A549 (cell line): ENCODE data around the gene OGA. TPM values are rescaled to one million over a fixed set of nuclear protein-coding genes. Genes with fewer than 3 reads are reported as not detected.

Experiments used
- ATAC-seq, 2 experiments: fragments of 200-7000 bp in 1 of 2; fragments of >200 bp in 1 of 2; cut with Nextera tagmentation in 1 of 2; cut with Tn5 transposase in 1 of 2; 3 replicates each; pipeline versions ENCODE4 v1.8.0 to v1.9.1; 2018 to 2020; ENCODE audit warnings: mild to moderate bottlenecking in 1 of 2, moderate library complexity in 1 of 2
- CTCF ChIA-PET: fragments of 300-600 bp; sonication (Branson Sonifier 250); formaldehyde crosslinking; extraction: SDS; loops from one replicate; lab custom pipeline; 2021; ENCODE audit warnings: antibody characterized with exemption, inconsistent platforms; lab: Yijun Ruan, JAX
- POLR2A ChIA-PET: fragments of 350-600 bp; formaldehyde crosslinking; extraction: SDS; loops from one replicate; lab custom pipeline; 2021; ENCODE audit warnings: antibody characterized with exemption, inconsistent platforms; lab: Yijun Ruan, JAX
- DNase-seq, 2 experiments: peaks; one replicate each; pipeline versions ENCODE4 v3.0.0 to v3.0.0-alpha.2; 2011 to 2016; ENCODE audit warnings: low read depth in 1 of 2, low spot score in 1 of 2
- FAIRE-seq: peaks from 2 replicates; lab custom pipeline; 2011; peaks lifted over from hg19 to GRCh38; lab: Jason Lieb, UNC
- H3K27ac ChIP-seq, 2 experiments: fragments of >200 bp; sonication (Bioruptor Twin); formaldehyde crosslinking; 3 replicates each; pipeline ENCODE4 v1.5.1; 2016 to 2017
- H3K4me1 ChIP-seq: fragments of >200 bp; sonication (Bioruptor Twin); formaldehyde crosslinking; 3 replicates; pipeline ENCODE4 v1.6.1; 2016
- H3K4me2 ChIP-seq: fragments of >200 bp; sonication (Bioruptor Twin); formaldehyde crosslinking; 3 replicates; pipeline ENCODE4 v1.6.1; 2016
- H3K4me3 ChIP-seq: fragments of >200 bp; sonication (Bioruptor Twin); formaldehyde crosslinking; 3 replicates; pipeline ENCODE4 v1.5.1; 2016
- H3K9me3 ChIP-seq: fragments of >200 bp; sonication (Bioruptor Twin); formaldehyde crosslinking; 3 replicates; pipeline ENCODE4 v1.6.1; 2016
- BHLHE40 ChIP-seq: IDR thresholded peaks from 2 replicates; pipeline ENCODE4 v1.6.1; 2012; ENCODE audit warnings: low read depth, low read length, inconsistent platforms
- CBX2 ChIP-seq: fragments of 200-600 bp; sonication (generic); IDR thresholded peaks from 2 replicates; pipeline ENCODE4 v1.6.1; 2016; ENCODE audit warnings: low read depth, mild to moderate bottlenecking, borderline replicate concordance
- EHMT2 ChIP-seq: fragments of 200-600 bp; sonication (generic); IDR thresholded peaks from 2 replicates; pipeline ENCODE4 v1.6.1; 2016; ENCODE audit warnings: antibody characterized with exemption, low read depth, mild to moderate bottlenecking, moderate library complexity
- FOXS1 ChIP-seq: fragments of 250-450 bp; sonication (Bioruptor Pico); IDR thresholded peaks from 2 replicates; pipeline ENCODE4 v1.5.0; 2020; ENCODE audit warnings: mild to moderate bottlenecking, moderate library complexity
- HEYL ChIP-seq: fragments of 250-450 bp; sonication (Bioruptor Pico); IDR thresholded peaks from 2 replicates; pipeline ENCODE4 v1.8.0; 2021; ENCODE audit warnings: mild to moderate bottlenecking, moderate library complexity
- HMGXB4 ChIP-seq: fragments of 250-450 bp; sonication (Bioruptor Pico); IDR thresholded peaks from 2 replicates; pipeline ENCODE4 v1.5.0; 2021; ENCODE audit warnings: mild to moderate bottlenecking, moderate library complexity, borderline replicate concordance
- HOXA7 ChIP-seq: fragments of 250-450 bp; sonication (Bioruptor Pico); IDR thresholded peaks from 2 replicates; pipeline ENCODE4 v1.5.0; 2020; ENCODE audit warnings: mild to moderate bottlenecking, moderate library complexity
- HOXB13 ChIP-seq: fragments of 250-450 bp; sonication (Bioruptor Pico); IDR thresholded peaks from 2 replicates; pipeline ENCODE4 v1.5.0; 2020; ENCODE audit warnings: low read depth, mild to moderate bottlenecking, moderate library complexity
- MAFK ChIP-seq: fragments of 450-650 bp; IDR thresholded peaks from 2 replicates; pipeline ENCODE4 v1.6.1; 2014; ENCODE audit not compliant: partially characterized antibody
- MAZ ChIP-seq: fragments of 150-350 bp; IDR thresholded peaks from 2 replicates; pipeline ENCODE4 v1.6.1; 2014; ENCODE audit warnings: antibody characterized with exemption, low read depth, low read length, borderline replicate concordance
- MYC ChIP-seq: IDR thresholded peaks from 2 replicates; pipeline ENCODE4 v1.6.1; 2012; ENCODE audit warnings: mild to moderate bottlenecking, inconsistent platforms, low read length, improper control_type of control experiment, borderline replicate concordance
- PHF8 ChIP-seq: fragments of 200-600 bp; sonication (generic); IDR thresholded peaks from 2 replicates; pipeline ENCODE4 v1.6.1; 2016; ENCODE audit warnings: low read depth, mild to moderate bottlenecking, antibody characterized with exemption, moderate library complexity, borderline replicate concordance
- RFX5 ChIP-seq: fragments of 450-650 bp; IDR thresholded peaks from 2 replicates; pipeline ENCODE4 v1.7.1; 2014; ENCODE audit warnings: antibody characterized with exemption, mild to moderate bottlenecking, moderate library complexity
- SREBF2 ChIP-seq: fragments of 450-650 bp; IDR thresholded peaks from 2 replicates; pipeline ENCODE4 v1.6.1; 2014; ENCODE audit warnings: mild to moderate bottlenecking, moderate library complexity
- ZC3H11A ChIP-seq: fragments of 450-650 bp; IDR thresholded peaks from 2 replicates; pipeline ENCODE4 v1.6.1; 2014; ENCODE audit warnings: antibody characterized with exemption, mild to moderate bottlenecking
- ZFP36 ChIP-seq: fragments of 450-650 bp; IDR thresholded peaks from 2 replicates; pipeline ENCODE4 v1.6.1; 2014; ENCODE audit warnings: borderline replicate concordance; ENCODE audit not compliant: partially characterized antibody
- WGBS: methylation state at CpG from one replicate; pipeline ENCODE4 v1.1.6; 2017; ENCODE audit errors: missing lambda C conversion rate; 5-methylcytosine and 5-hydroxymethylcytosine counted together
- polyA plus RNA-seq, 4 experiments: library from polyadenylated mRNA; depleted of rRNA in 3 of 4; stranded (reverse); fragments of >200 nt; fragmentation: RNase III in 1 of 4; extraction: RNeasy Plus Mini Kit Qiagen cat#74134 plus additional on column Dnase treatment in 1 of 4; gene quantifications; 2 replicates in 3 of 4; 3 replicates in 1 of 4; pipeline ENCODE4 v1.2.3, GENCODE V29; 2011 to 2017
- TF ChIP-seq, protein P1 (sequence below): IDR thresholded peaks from 2 replicates; pipeline ENCODE4 v1.6.1; 2012
- TF ChIP-seq, protein P2 (sequence below): fragments of 450-650 bp; IDR thresholded peaks from 2 replicates; pipeline ENCODE4 v1.6.1; 2014; ENCODE audit warnings: antibody characterized with exemption
- TF ChIP-seq, protein P3 (sequence below): IDR thresholded peaks from 2 replicates; pipeline ENCODE4 v1.6.1; 2012; ENCODE audit warnings: low read depth, borderline replicate concordance
- TF ChIP-seq, protein P4 (sequence below): fragments of 200-600 bp; sonication (generic); IDR thresholded peaks from 2 replicates; pipeline ENCODE4 v1.6.1; 2016; ENCODE audit warnings: antibody characterized with exemption, mild to moderate bottlenecking, moderate library complexity
- TF ChIP-seq, protein P5 (sequence below): IDR thresholded peaks from 2 replicates; pipeline ENCODE4 v1.6.1; 2012
- TF ChIP-seq, protein P6 (sequence below): fragments of >200 bp; sonication (Bioruptor Twin); formaldehyde crosslinking; IDR thresholded peaks from 3 replicates; pipeline ENCODE4 v1.6.1; 2016

The OGA gene
- polyA plus RNA-seq, 2 of the 4 experiments (the other 2 are of a cell fraction), result 40.3 to 79.1 TPM

- CTCF ChIA-PET, result interaction anchor here (0.8 to 9.1 kb wide), 7 partner anchors 6 to 560 kb away, joined by 3 to 102 read pairs (median 3); no protein-coding TSS in a partner anchor
- no peak overlapping the region for H3K27ac ChIP-seq
- no peak overlapping the region for H3K4me3 ChIP-seq
- FAIRE-seq (no peak), ATAC-seq (no peak), DNase-seq (no peak)
- H3K4me2 ChIP-seq, result no peak overlapping the region
- WGBS, result 60% methylated on average over 13 of the region's 13 CpGs
- no peak for TF ChIP-seq HEYL (CRISPR knock-in tag)
- TF ChIP-seq, protein P1, sequence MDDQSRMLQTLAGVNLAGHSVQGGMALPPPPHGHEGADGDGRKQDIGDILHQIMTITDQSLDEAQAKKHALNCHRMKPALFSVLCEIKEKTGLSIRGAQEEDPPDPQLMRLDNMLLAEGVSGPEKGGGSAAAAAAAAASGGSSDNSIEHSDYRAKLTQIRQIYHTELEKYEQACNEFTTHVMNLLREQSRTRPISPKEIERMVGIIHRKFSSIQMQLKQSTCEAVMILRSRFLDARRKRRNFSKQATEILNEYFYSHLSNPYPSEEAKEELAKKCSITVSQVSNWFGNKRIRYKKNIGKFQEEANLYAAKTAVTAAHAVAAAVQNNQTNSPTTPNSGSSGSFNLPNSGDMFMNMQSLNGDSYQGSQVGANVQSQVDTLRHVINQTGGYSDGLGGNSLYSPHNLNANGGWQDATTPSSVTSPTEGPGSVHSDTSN, result no peak
- no peak for TF ChIP-seq MAZ
- TF ChIP-seq MYC, result no peak
- TF ChIP-seq BHLHE40, result no peak
- TF ChIP-seq RFX5, result no peak
- TF ChIP-seq EHMT2, result no peak
- TF ChIP-seq MAFK, result no peak
- TF ChIP-seq, protein P2, sequence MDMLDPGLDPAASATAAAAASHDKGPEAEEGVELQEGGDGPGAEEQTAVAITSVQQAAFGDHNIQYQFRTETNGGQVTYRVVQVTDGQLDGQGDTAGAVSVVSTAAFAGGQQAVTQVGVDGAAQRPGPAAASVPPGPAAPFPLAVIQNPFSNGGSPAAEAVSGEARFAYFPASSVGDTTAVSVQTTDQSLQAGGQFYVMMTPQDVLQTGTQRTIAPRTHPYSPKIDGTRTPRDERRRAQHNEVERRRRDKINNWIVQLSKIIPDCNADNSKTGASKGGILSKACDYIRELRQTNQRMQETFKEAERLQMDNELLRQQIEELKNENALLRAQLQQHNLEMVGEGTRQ, result no peak
- TF ChIP-seq, protein P3, sequence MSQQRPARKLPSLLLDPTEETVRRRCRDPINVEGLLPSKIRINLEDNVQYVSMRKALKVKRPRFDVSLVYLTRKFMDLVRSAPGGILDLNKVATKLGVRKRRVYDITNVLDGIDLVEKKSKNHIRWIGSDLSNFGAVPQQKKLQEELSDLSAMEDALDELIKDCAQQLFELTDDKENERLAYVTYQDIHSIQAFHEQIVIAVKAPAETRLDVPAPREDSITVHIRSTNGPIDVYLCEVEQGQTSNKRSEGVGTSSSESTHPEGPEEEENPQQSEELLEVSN, result no peak
- no peak for TF ChIP-seq ZFP36
- no peak for TF ChIP-seq HMGXB4 (CRISPR knock-in tag)
- no peak for TF ChIP-seq HOXB13 (CRISPR knock-in tag)
- TF ChIP-seq, all 56 proteins: peak for 0
- no peaks in the 10 kb centered on the region for H3K9me3 ChIP-seq
- POLR2A ChIA-PET, result no interaction called here
- peaks cover 3% of the 10 kb centered on the region; the same call in 1 of the 3 replicates for H3K4me1 ChIP-seq
These were observed 44.2 kb downstream of the OGA start for GRCh38 chr10:101773923-101774588.

- ChIA-PET POLR2A (no interaction called here), CTCF (interaction anchor here (0.8 to 9.1 kb wide), 8 partner anchors 7 to 559 kb away, joined by 3 to 102 read pairs (median 3); no protein-coding TSS in a partner anchor)
- ATAC-seq, result no peak
- 73% methylated on average over 20 of the region's 21 CpGs for WGBS
- Histone ChIP-seq H3K4me3 (no peak overlapping the region), H3K27ac (no peak overlapping the region), H3K4me1 (peaks cover 3% of the 10 kb centered on the region; the same call in 1 of the 3 replicates), H3K4me2 (no peak overlapping the region), H3K9me3 (no peaks in the 10 kb centered on the region)
- DNase-seq, result no peak
- no peak for FAIRE-seq
- TF ChIP-seq PHF8, result no peak
- TF ChIP-seq, protein P4, sequence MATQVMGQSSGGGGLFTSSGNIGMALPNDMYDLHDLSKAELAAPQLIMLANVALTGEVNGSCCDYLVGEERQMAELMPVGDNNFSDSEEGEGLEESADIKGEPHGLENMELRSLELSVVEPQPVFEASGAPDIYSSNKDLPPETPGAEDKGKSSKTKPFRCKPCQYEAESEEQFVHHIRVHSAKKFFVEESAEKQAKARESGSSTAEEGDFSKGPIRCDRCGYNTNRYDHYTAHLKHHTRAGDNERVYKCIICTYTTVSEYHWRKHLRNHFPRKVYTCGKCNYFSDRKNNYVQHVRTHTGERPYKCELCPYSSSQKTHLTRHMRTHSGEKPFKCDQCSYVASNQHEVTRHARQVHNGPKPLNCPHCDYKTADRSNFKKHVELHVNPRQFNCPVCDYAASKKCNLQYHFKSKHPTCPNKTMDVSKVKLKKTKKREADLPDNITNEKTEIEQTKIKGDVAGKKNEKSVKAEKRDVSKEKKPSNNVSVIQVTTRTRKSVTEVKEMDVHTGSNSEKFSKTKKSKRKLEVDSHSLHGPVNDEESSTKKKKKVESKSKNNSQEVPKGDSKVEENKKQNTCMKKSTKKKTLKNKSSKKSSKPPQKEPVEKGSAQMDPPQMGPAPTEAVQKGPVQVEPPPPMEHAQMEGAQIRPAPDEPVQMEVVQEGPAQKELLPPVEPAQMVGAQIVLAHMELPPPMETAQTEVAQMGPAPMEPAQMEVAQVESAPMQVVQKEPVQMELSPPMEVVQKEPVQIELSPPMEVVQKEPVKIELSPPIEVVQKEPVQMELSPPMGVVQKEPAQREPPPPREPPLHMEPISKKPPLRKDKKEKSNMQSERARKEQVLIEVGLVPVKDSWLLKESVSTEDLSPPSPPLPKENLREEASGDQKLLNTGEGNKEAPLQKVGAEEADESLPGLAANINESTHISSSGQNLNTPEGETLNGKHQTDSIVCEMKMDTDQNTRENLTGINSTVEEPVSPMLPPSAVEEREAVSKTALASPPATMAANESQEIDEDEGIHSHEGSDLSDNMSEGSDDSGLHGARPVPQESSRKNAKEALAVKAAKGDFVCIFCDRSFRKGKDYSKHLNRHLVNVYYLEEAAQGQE, result no peak
- TF ChIP-seq, protein P5, sequence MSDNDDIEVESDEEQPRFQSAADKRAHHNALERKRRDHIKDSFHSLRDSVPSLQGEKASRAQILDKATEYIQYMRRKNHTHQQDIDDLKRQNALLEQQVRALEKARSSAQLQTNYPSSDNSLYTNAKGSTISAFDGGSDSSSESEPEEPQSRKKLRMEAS, result no peak
- TF ChIP-seq CBX2, result no peak
- no peak for TF ChIP-seq HOXA7 (CRISPR knock-in tag)
- TF ChIP-seq MAZ, result no peak
- no peak for TF ChIP-seq FOXS1 (CRISPR knock-in tag)
- TF ChIP-seq EHMT2, result no peak
- TF ChIP-seq SREBF2, result no peak
- no peak for TF ChIP-seq ZC3H11A
- TF ChIP-seq, protein P6, sequence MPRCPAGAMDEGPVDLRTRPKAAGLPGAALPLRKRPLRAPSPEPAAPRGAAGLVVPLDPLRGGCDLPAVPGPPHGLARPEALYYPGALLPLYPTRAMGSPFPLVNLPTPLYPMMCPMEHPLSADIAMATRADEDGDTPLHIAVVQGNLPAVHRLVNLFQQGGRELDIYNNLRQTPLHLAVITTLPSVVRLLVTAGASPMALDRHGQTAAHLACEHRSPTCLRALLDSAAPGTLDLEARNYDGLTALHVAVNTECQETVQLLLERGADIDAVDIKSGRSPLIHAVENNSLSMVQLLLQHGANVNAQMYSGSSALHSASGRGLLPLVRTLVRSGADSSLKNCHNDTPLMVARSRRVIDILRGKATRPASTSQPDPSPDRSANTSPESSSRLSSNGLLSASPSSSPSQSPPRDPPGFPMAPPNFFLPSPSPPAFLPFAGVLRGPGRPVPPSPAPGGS, result no peak
- no peak for TF ChIP-seq MYC
- TF ChIP-seq, protein P2, result no peak
These were observed 45.1 kb downstream of the OGA start for GRCh38 chr10:101772895-101773761.
